DND-41 (cell line): ENCODE results near the gene LRRC72.

ENCODE experiments used
- EZH2 ChIP-seq: IDR thresholded peaks from 3 replicates; pipeline ENCODE4 v1.6.1; 2012; ENCODE audit warnings: borderline replicate concordance, low read depth, mild to moderate bottlenecking, moderate library complexity, low read length, inconsistent platforms; ENCODE audit not compliant: severe bottlenecking
- TF ChIP-seq, protein P1 (sequence below): IDR thresholded peaks from 2 replicates; pipeline ENCODE4 v1.5.1; 2012; ENCODE audit warnings: borderline replicate concordance, low read length, moderate library complexity, mild to moderate bottlenecking; ENCODE audit not compliant: poor library complexity, severe bottlenecking; ENCODE audit errors: extremely low read depth

DNA sequence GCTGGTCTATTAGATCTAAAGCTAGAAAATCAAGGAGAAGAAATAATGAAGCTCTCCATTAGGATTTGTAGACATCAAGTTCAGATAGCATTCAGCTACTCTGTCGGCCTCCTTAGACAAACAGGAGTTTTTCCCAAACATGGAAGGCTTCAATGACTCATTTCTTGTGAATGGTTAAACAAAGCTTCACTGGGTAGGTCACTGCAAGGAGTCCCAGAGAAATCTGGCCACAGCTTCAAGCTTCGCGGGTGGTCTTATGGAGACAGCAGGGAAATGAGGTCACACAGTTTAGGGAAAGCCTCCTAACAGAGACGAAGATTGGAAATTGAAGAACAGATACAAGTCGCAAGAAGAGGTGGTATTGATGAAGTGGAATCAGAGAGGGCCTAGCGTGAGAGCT is 22.6 kb upstream of the LRRC72 start:
- TF ChIP-seq, protein P1, sequence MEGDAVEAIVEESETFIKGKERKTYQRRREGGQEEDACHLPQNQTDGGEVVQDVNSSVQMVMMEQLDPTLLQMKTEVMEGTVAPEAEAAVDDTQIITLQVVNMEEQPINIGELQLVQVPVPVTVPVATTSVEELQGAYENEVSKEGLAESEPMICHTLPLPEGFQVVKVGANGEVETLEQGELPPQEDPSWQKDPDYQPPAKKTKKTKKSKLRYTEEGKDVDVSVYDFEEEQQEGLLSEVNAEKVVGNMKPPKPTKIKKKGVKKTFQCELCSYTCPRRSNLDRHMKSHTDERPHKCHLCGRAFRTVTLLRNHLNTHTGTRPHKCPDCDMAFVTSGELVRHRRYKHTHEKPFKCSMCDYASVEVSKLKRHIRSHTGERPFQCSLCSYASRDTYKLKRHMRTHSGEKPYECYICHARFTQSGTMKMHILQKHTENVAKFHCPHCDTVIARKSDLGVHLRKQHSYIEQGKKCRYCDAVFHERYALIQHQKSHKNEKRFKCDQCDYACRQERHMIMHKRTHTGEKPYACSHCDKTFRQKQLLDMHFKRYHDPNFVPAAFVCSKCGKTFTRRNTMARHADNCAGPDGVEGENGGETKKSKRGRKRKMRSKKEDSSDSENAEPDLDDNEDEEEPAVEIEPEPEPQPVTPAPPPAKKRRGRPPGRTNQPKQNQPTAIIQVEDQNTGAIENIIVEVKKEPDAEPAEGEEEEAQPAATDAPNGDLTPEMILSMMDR, result no peak
- no peak for TF ChIP-seq EZH2
